Stomach (tissue), 4 donors: ENCODE data around the gene CDH2.

Experiments used
- CTCF ChIP-seq, 7 experiments: fragments of 450-650 bp in 4 of 7; fragments of 200-600 bp in 3 of 7; sonication (generic) in 3 of 7; IDR thresholded peaks; one replicate each; pipeline ENCODE4 v1.5.1; 2016 to 2019; ENCODE audit warnings: antibody characterized with exemption in 7 of 7, control low read depth in 2 of 7, mild to moderate bottlenecking in 1 of 7
- EP300 ChIP-seq: sonication (generic); formaldehyde crosslinking; IDR thresholded peaks from one replicate; pipeline ENCODE4 v1.6.1; 2017; ENCODE audit warnings: antibody characterized with exemption
- POLR2A ChIP-seq, 4 donors: fragments of 450-650 bp; IDR thresholded peaks; one replicate each; pipeline ENCODE4 v1.6.1; 2016; ENCODE audit warnings: antibody characterized with exemption in 4 of 4, control low read depth in 2 of 4, mild to moderate bottlenecking in 1 of 4, moderate library complexity in 1 of 4
- POLR2AphosphoS5 ChIP-seq, 3 donors: sonication (generic); formaldehyde crosslinking; IDR thresholded peaks; one replicate each; pipeline ENCODE4 v1.6.1; 2016; ENCODE audit warnings: antibody characterized with exemption in 3 of 3

GRCh38 chr18:28168725-28169124, 8.2 kb downstream of the CDH2 start:
- no peak for TF ChIP-seq CTCF (IDR thresholded peaks at IDR 0.05)
- TF ChIP-seq POLR2A (IDR thresholded peaks at IDR 0.05) = no peak
- no peak for TF ChIP-seq POLR2AphosphoS5 (IDR thresholded peaks at IDR 0.05)
- no peak for TF ChIP-seq EP300
